ENCODE data around the gene LGALS16.
A peak's percentile ranks its signal among the peaks of the same experiment; 100 is the strongest.
"Not testable (repeated sequence)": the region's sequence is repeated elsewhere in the genome, so short reads cannot be mapped to it uniquely, and the experiment has no call there.

LGALS16 gene

DNA sequence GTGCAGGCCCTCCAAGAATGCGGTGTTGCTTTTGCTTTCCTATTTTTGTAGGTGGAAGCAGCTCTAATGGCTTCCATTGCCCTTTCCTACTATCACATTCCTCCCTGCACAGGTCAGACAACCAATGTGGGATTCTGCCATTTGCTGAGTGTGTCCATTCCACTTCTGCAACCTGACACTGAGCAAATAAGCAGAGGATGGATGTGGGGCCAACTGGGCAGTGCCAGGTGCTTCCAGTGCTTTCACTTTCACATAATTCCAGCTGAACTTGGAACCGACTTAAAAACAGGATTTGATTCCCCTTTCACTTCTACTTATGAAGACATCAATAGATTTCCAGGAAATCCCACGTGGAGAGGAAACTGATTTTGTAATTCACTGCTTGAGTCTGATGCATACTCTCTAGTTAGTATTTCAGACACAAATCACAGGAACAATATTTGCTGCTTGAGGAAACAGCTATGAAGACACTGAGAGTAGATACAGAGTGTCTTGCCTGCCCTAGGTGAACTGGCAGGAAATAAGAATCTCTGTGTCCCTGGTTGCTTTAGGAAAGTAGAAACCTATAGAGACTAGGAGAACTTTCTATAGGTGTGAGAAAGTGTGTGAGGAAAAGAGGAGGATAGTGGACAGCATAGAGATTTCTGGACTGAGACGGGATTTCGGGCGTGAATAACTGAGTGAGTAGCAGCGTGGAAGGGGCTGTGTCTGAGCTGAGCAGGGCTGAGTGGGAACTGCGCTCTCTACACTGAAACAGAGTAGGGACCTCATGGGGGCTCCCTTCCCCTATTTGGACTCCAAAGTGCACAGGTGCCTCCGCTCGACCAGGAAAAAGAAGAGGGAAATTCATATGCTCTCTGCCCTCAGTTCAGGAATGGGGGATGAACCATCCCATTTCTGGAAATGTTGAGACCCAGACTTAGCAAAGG is 22.5 kb downstream of the LGALS16 start:
- no peak for DNase-seq (ENCODE audit: low read depth in 2 of 2)

DNA sequence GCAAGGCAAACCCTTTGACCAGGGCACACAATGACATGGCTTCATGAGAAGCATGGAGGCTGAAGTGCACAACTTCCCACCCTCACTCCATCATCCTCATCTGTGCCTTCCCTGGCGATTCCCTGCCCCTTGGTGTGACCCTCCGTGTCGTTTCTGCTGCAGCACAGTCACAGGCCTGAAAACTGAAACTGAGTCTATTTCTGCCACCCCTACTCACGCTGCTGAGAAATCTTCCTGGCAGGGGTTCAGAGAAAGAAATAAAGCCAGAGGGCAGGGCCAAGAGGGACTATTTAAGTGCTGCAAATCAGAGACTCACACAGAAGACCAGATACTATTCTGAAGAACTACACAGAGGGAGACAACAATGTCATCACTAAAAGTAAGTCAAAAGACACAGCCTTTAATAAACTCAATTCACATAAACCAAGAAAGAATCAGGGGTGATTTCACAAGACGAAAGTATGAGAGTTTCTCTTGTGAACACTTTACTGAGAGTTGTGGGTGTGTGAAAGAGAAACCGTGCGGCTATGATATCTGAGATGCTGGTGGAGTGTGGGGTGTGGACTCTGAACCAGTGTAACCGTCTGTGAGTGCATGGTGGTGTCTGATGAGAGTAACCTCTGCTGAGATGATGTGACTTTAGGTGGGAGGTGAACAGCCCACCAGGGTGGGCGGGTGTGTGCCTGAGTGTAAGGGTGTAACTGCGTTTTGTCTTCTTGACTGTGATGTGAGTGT is 23.5 kb downstream of the LGALS16 start:
- DNase-seq (ENCODE audit: low read depth in 2 of 2) = peak; percentile 37 to 40

DNA sequence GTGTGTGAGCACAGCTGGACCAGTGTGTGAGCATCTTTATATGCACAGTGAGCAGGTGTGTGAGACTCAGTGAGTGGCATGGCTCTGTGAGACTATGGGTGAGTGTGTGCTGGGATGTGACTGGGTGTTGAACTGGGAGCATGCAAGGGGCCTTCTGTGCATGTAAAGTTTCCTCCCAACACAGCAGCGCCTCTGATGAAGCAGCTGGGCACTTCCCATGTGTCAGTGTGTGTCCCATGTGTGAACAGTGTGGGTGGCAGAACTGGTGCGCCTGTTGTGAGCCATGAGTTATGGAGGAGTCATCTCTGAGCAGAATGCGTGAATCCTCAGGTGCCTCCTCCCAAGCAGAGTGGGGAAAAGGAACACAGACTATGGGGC is 24.1 kb downstream of the LGALS16 start:
- peak in 1 of 2 donors; percentile 42 for DNase-seq (ENCODE audit: low read depth in 2 of 2)

DNA sequence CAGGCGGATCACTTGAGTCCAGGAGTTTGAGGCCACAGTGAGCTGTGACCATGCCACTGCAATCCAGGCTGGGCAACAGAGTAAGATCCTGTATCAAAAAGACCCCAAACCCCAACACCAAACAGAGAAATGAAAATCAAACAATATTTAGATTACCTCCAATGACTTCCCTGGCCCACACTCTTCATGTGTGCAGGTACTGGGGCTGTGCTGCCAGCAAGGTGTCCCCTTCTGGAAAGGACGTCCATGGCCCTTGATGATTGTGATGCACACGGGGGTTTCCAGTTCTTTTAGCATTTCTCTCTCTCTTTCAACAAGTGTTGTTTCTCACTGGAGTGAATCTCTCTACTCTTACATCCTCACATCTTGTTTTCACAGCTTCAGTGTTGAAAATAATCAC is 24.9 kb downstream of the LGALS16 start:
- DNase-seq (ENCODE audit: low read depth in 2 of 2) = no peak

DNA sequence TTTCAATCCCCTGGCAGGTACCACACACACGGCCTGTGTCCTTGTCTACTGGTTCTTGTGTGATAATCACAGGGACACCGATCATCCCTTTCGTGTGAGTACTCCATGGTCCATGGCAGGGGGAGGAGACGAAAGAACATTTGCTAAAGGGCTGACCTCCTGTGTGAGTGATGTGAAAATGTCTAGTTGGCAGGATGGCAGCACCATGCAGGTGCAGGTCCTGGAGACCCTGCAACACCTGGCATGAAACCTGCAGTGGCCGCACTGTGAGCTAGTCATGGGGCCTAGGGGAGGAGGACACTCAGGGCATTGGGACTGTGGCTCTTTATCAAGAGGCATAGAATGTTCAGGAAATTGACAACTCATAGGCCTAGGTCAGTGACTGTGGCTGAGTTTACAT is 25.7 kb downstream of the LGALS16 start:
- DNase-seq (ENCODE audit: low read depth in 2 of 2) = no peak

DNA sequence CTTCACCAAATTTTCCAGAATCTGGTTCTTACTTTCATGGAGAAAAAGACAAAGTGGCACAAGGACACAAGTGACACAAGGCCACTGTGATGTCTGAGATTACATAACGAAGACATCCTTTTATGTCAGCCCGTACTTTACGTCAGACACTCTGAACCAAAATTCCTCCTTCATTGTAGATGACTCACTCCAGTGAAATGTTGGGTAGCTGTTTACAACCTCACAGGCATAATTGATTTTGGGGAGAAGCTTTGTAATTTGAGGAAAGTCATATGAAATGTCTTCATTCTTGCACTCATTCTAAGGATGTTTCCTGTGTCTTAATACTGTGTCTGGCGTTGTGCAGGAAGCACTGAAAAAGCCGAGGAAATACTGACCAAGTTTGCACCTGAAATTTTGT is 28.6 kb downstream of the LGALS16 start:
- no peak for DNase-seq (ENCODE audit: low read depth in 2 of 2)

DNA sequence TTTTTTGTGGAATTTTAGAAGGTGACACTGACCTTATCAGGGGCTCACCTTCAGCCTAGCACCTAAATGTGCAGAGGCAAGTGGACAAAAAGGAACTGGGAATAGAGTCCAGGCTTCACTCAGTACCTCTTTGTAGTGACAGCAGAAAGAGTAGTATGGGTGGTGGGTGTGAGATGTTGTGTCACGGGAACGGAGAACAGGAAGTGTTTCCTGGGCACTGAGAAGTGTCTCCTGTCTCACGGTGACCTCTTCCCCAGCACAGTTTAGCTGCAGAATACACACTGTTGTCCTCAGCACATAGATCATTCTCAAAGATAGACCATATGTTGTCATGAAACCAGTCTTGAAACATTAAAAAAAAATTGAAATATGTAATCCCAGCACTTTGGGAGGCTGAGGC is 31.0 kb downstream of the LGALS16 start:
- no peak for DNase-seq (ENCODE audit: low read depth in 2 of 2)

DNA sequence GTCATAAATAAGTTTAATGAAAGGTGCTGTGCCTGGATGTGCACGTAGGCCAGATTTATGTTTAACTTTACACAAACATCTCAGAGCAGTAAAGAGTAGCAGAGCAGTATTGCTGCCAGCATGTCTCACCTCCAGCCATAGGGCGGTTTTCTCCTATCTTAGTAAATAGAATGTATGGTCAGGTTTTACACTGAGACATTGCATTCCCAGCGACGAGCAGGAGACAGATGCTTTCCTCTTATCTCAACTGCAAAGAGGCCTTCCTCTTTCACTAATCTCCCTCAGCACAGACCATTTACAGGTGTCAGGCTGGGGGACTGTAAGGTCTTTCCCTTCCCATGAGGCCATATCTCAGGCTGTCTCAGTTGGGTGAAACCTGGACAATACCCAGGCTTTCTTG is 32.9 kb downstream of the LGALS16 start:
- not testable (repeated sequence) for DNase-seq (ENCODE audit: low read depth in 2 of 2)

DNA sequence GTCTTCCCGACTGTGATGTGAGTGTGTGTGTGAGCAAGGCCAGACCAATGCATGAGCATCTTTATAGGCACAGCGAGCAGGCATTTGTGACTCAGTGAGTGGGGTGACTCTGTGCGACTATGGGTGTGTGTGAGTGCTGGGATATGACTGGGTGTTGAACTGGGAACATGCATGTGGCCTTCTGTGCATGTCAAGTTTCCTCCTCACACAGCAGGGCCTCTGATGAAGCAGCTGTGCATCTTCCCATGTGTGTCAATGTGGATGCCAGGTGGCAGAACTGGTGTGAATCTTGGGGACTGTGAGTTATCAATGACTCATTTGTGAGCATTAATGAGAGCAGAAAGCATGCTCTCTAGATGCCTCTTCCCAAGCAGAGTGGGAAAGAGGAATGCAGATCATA is 36.5 kb downstream of the LGALS16 start:
- DNase-seq (ENCODE audit: low read depth in 2 of 2) = no peak

DNA sequence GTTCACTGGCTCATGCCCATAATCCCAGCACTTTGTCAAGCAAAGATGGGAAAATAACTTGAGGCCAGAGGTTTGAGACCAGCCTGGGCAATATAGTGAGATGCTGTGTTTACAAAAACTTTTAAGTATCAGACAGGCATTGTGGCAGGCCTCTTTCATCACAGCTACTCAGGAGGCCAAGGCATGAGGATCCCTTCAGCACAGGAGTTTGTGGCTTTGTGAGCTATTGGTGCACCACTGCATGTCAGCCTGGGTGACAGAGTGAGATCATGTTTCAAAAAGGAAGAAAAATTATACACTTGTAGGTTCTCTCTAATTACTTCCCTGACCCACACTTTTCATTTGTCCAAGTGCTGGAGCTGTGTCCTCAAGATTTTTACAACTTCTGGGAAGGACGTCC is 37.1 kb downstream of the LGALS16 start:
- DNase-seq (ENCODE audit: low read depth in 2 of 2) = no peak

DNA sequence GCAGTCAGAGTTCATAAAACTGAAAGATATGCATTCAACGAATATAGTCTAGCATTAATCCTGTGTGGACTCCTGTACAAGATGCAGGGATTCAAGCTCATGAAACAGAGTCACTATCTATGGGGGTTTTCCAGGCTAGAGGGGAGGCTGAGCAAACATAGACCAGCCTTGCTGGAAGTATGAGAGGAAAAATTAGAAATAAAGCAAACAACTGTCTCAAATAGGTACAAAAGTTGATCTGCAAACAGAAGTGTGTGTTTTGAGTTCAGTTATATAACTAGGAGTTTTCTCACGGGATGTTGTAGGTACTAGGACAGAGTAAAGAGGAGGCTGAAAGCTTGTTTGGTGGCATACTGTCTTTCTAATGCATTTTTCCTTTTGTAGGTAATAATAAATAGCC is 40.0 kb downstream of the LGALS16 start:
- DNase-seq (ENCODE audit: low read depth in 2 of 2) = no peak

DNA sequence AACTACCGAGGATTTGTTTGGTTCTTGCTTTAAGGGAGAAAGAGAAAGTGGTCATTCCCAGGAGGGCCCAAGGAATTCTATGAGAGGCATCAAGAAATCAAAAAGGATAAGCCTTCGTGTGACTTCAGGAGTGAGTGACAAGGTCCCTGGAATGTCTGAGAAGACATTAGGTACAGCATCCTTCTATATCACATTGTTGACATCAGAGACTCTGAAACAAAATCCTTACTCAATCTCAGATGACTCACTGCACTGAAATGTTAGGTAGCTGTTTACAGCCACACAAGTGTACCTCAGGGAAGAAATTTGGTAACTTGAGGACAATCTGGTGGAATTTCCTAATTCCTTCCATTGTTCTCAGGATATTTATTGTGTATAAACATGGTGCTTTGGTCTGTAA is 40.7 kb downstream of the LGALS16 start:
- DNase-seq (ENCODE audit: low read depth in 2 of 2) = no peak

DNA sequence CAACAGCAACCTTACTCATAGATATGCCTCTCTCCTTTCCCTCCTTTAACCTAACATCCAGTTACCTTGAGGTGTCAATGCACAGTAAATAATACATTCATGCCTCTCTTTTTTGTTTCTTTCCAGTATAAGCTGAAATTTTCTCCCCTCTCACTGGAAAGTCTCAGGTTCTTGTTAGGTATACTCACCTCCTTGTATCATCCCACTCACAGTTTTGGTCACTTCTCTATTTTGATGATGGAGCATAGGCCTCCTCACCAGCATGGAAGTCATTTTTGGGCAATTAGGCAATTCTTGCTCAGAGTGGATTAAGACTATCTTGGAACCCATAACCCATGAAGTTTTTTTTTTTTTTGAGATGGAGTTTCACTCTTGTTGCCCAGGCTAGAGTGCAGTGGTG is 42.8 kb downstream of the LGALS16 start:
- no peak for DNase-seq (ENCODE audit: low read depth in 2 of 2)

DNA sequence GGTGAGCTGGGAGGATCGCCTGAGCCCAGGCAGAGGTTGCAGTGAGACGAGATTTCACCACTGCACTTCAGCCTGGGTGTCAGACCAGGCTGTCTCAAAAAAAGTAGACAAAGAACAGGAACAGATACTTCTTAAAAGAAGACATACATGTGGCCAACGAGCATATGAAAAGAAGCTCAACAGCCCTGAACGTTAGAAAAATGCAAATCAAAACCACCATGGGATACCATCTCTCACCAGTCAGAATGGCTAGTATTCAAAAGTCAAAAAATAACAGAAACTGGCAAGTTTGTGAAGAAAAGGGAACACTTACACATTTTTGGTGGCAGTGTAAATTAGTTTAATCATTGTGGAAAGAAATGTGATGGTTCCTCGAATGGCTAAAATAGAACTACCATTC is 45.6 kb downstream of the LGALS16 start:
- DNase-seq (ENCODE audit: low read depth in 2 of 2) = no peak

DNA sequence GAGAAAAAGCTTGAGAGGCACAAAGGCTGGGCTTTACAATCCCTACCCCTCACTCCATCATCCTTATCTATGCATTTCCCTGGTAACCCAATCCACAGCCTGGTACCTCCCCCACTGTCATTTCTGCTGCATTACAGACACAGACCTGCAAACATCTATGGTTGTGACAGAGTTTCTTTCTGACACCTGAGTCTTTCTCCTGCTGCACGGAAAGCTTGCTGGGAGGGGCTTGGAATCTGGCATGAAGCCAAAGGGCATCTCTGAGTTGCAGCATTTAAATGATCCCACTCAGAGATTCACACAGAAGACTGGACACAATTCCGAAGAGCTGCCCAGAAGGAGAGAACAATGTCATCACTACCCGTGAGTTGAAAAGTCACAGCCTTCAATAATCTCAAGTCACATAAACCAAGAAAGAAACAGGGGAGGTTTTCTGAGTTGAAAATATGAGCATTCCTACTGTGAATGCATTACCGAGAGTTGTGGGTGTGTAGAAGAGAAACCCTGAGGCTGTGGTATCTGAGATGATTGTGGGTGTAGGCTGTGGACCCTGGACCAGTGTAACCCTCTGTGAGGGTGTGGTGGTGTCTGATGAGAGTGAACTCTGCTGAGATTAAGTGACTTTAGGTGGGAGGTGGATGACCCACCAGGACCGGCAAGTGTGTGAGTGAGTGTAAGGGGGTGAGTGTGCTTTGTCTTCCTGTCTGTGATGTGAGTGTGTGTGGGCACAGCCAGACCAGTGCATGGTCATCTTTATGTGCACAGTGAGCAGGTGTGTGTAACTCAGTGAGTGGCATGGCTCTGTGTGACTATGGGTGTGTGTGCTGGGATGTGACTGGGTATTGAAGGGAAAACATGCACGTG is 48.7 kb downstream of the LGALS16 start, which contains the start of gene LGALS14:
Gene LGALS14 (plus strand): TSS at position 301 of the 864 bp plus-strand sequence. CDS start 48 bp downstream, at position 349.
- DNase-seq (ENCODE audit: low read depth in 2 of 2) = no peak

DNA sequence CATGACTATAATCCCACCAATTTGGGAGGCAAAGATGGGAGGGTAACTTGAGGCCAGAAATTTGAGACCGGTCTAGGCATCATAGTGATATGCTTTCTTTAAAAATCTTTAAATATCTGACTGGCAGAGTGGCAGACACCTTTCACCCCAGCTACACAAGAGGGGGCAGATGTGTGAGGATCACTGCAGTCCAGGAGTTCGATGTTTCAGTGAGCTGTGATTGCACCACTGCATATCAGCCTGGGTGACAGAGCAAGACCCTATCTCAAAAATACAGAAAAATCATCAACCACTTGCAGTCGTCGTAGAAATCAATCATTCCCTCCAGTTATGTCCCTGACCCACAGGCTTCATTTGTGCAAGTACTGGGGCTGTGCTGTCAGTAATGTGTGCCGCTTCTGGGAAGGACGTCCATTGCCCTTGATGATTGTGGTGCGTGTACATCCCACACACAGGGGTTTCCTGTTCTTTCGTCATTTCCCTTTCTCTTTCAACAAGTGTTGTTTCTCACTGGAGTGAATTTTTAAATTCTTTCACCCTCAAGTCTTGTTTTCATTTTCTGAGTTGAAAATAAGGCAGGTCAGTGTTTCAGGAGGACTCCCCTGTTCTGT is 50.0 kb downstream of the LGALS16 start:
- no peak for DNase-seq (ENCODE audit: low read depth in 2 of 2)

DNA sequence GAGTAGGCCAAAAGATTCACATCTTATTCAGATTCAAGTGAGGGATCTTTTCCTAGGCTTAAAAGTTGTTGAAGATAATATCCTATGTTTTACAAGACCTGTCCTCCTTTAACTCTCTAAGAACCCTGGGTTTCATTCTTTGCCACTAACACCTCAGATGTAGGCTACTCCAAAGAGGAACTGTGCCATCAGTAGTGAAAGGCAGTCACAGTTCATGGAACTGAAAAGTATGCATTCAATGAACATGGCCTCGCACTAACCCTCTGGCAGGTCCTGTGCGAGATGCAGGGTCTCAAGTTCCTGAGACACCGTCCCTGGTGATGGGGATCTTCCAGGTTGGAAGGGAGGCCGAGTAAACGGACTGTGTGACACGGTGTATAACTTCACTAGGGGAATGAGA is 52.9 kb downstream of the LGALS16 start:
- no peak for DNase-seq (ENCODE audit: low read depth in 2 of 2)

DNA sequence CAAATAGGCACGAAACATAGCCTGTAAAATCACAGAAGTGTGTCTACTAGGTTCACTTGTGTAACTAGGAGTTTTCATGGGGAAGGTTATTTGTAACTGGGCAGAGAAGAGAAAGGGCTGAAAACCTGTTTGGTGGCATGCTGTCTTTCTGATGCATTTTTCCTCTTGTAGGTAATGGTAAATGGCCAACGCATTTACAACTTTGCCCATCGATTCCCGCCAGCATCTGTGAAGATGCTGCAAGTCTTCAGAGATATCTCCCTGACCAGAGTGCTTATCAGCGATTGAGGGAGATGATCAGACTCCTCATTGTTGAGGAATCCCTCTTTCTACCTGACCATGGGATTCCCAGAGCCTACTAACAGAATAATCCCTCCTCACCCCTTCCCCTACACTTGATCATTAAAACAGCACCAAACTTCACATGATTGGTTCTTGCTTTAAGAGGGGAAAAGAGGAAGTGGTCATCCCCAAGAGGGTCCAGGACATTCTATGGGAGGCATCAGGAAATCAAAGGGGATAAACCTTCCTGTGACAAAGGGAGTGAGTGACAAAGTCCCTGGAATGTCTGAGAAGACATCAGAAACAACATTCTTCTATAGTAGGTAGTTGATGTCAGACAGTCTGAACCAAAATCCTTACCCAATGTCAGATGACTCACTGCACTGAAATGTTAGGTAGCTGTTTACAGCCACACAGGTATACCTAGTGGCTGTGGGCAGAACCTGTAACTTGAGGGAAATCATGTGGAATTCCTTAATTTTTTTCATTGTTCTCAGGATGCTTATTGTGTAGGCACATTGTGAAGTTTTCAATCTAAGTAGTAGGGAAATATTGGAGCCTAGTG is 53.5 kb downstream of the LGALS16 start:
- no peak for DNase-seq (ENCODE audit: low read depth in 2 of 2)
